ENCODE measurements around the gene SMG7. TPM values are rescaled to one million over a fixed set of nuclear protein-coding genes. Genes with fewer than 3 reads are reported as not detected.

SMG7 gene
- total RNA-seq, 1 experiment from 2014 or later, result 54.1 TPM

DNA sequence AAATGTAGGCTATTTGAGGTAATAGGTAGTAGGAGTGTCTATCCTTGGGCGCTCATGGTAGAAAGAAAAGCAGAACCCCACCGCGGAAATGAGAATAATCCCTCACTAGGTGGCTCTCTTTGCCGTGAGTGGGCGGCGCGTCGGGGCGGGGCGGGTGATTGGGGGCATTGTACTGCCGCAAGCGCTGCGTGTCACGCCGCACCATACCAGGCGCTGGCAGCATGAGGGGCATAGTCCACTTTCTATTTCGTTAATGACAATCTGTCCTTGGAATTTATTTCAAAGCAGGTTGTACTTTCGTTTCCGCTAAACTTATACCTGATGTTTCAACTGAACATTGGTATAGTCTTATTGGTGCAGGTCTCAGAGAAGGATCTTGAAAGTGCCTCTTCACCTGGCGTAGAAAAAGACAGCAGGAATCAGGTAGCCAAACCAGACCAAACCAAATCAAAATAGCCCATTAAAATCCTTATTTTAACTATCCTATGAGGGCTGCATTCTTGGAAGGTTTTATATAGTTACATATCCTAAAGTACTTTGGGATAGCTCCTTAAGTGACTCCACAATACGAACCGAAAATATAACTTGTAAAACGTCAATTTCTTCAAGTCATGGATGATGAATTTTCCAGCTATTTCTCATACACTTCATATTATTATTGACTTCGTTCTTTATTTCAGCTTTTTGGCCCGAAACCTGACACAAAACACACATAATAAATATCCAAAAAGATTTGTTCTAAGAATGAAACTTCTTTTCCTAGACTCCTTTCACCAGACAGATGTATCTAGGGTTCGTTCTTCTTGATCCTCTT lies 1.9 kb upstream of the SMG7 start:
- Histone ChIP-seq H3K9me3 (ENCODE audit: control insufficient read depth in 1 of 2, insufficient read depth in 1 of 2, low read depth in 1 of 2, low read length in 2 of 2) (no peaks in the 10 kb centered on the region), H3K79me2 (ENCODE audit: insufficient read depth, low read length) (peaks cover 31% of the 10 kb centered on the region), H3K9me2 (ENCODE audit: insufficient read depth) (no peaks in the 10 kb centered on the region), H3K4me1 (ENCODE audit: control insufficient read depth in 1 of 2, insufficient read depth in 2 of 2, low read length in 2 of 2) (peaks cover 5 to 37% of the 10 kb centered on the region in 2 experiments; a peak in 3 of 4 replicates), H3K4me2 (ENCODE audit: low read length) (peak overlapping the region; percentile 84), H3K9ac (ENCODE audit: low read length) (peak overlapping the region; percentile 97), H3K27ac (ENCODE audit: low read depth, low read length) (peak overlapping the region; percentile 93), H4K20me1 (ENCODE audit: insufficient read depth) (no peaks in the 10 kb centered on the region), H3K36me3 (ENCODE audit: control insufficient read depth in 1 of 2, insufficient read depth in 2 of 2, low read length in 2 of 2) (no peaks in the 10 kb centered on the region), H2AFZ (ENCODE audit: low read depth, low read length, poor library complexity, severe bottlenecking) (peak overlapping the region; percentile 75), H3K27me3 (ENCODE audit: insufficient read depth, low read length) (no peaks in the 10 kb centered on the region), H3K4me3 (replicated peaks in 1 of 2; ENCODE audit: low read depth in 1 of 2, low read length in 2 of 2) (peak overlapping the region; percentile 91 to 95)
- POLR2A ChIA-PET, result no interaction called here
- CTCF ChIA-PET, result no interaction called here
- RAD21 ChIA-PET (ENCODE audit: low non-redundant PET in 1 of 2, low total read pairs in 2 of 2, uncharacterized antibody in 2 of 2, unreplicated experiment in 2 of 2), result no interaction called here
- intact Hi-C loops (cut with micrococcal nuclease), result loop anchor here (1.0 to 5.0 kb wide), 4 partner anchors 73 to 508 kb away; partner anchors contain the start of gene ARPC5
- BruUV-seq (replicated peaks), result TSS peak; percentile 82
- peak; percentile 37 for ATAC-seq
- peak; percentile 63 for DNase-seq (ENCODE audit: low read depth, low spot score)
- TF ChIP-seq SIN3A (IDR thresholded peaks at IDR 0.05; ENCODE audit: low read depth) (peak; percentile 79), EZH2phosphoT487 (IDR thresholded peaks at IDR 0.05; ENCODE audit: borderline replicate concordance) (no peak), TCF7L2 (IDR thresholded peaks at IDR 0.05; ENCODE audit: borderline replicate concordance, extremely low read depth, insufficient read depth, insufficient read length) (no peak), YY1 (IDR thresholded peaks at IDR 0.05; ENCODE audit: extremely low read depth, insufficient replicate concordance, low read depth, low read length) (peak; percentile 51), ZNF274 (IDR thresholded peaks at IDR 0.05; ENCODE audit: low read depth, low read length) (no peak), SP1 (IDR thresholded peaks at IDR 0.05; ENCODE audit: low read depth) (peak; percentile 27; the same call in 1 of the 2 replicates), CEBPB (IDR thresholded peaks at IDR 0.05; ENCODE audit: low read depth) (peak; percentile 33; the same call in 1 of the 2 replicates), POLR2A (IDR thresholded peaks at IDR 0.05; ENCODE audit: borderline replicate concordance, extremely low read depth, insufficient read depth, insufficient read length) (peak; percentile 36), EGR1 (IDR thresholded peaks at IDR 0.05; ENCODE audit: low read depth) (peak; percentile 93), JUND (IDR thresholded peaks at IDR 0.05) (peak; percentile 6), ELF1 (IDR thresholded peaks at IDR 0.05; ENCODE audit: borderline replicate concordance, low read depth) (no peak), CBX3 (IDR thresholded peaks at IDR 0.05; ENCODE audit: low read depth) (peak; percentile 68; the same call in 1 of the 2 replicates), RAD21 (IDR thresholded peaks at IDR 0.05; ENCODE audit: low read depth) (peak; percentile 73), EZH2 (IDR thresholded peaks at IDR 0.05) (no peak), POLR2AphosphoS5 (IDR thresholded peaks at IDR 0.05; ENCODE audit: low read depth, low read length) (peak; percentile 85)
- TF ChIP-seq, protein P1, sequence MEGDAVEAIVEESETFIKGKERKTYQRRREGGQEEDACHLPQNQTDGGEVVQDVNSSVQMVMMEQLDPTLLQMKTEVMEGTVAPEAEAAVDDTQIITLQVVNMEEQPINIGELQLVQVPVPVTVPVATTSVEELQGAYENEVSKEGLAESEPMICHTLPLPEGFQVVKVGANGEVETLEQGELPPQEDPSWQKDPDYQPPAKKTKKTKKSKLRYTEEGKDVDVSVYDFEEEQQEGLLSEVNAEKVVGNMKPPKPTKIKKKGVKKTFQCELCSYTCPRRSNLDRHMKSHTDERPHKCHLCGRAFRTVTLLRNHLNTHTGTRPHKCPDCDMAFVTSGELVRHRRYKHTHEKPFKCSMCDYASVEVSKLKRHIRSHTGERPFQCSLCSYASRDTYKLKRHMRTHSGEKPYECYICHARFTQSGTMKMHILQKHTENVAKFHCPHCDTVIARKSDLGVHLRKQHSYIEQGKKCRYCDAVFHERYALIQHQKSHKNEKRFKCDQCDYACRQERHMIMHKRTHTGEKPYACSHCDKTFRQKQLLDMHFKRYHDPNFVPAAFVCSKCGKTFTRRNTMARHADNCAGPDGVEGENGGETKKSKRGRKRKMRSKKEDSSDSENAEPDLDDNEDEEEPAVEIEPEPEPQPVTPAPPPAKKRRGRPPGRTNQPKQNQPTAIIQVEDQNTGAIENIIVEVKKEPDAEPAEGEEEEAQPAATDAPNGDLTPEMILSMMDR (IDR thresholded peaks at IDR 0.05 in 2 of 3, conservative IDR thresholded peaks at IDR 0.05 in 1 of 3; ENCODE audit: borderline replicate concordance in 1 of 3, insufficient read depth in 1 of 3, low read depth in 2 of 3, low read length in 2 of 3), result peak; percentile 25 to 63 (median 37); a peak in 3 of 6 replicates
- TF ChIP-seq, protein P2, sequence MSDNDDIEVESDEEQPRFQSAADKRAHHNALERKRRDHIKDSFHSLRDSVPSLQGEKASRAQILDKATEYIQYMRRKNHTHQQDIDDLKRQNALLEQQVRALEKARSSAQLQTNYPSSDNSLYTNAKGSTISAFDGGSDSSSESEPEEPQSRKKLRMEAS (IDR thresholded peaks at IDR 0.05), result peak; percentile 73
- TF ChIP-seq, protein P3, sequence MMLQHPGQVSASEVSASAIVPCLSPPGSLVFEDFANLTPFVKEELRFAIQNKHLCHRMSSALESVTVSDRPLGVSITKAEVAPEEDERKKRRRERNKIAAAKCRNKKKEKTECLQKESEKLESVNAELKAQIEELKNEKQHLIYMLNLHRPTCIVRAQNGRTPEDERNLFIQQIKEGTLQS (IDR thresholded peaks at IDR 0.05), result no peak
- TF ChIP-seq, protein P4, sequence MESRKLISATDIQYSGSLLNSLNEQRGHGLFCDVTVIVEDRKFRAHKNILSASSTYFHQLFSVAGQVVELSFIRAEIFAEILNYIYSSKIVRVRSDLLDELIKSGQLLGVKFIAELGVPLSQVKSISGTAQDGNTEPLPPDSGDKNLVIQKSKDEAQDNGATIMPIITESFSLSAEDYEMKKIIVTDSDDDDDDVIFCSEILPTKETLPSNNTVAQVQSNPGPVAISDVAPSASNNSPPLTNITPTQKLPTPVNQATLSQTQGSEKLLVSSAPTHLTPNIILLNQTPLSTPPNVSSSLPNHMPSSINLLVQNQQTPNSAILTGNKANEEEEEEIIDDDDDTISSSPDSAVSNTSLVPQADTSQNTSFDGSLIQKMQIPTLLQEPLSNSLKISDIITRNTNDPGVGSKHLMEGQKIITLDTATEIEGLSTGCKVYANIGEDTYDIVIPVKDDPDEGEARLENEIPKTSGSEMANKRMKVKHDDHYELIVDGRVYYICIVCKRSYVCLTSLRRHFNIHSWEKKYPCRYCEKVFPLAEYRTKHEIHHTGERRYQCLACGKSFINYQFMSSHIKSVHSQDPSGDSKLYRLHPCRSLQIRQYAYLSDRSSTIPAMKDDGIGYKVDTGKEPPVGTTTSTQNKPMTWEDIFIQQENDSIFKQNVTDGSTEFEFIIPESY (IDR thresholded peaks at IDR 0.05; ENCODE audit: extremely low read depth, insufficient replicate concordance, low read length), result peak; percentile 42
